Skeletal muscle satellite cell (primary cell): ENCODE results near the gene SLC35D3.
"Not testable (repeated sequence)": the region's sequence is repeated elsewhere in the genome, so short reads cannot be mapped to it uniquely, and the experiment has no call there.

ENCODE experiments used
- H3K27me3 ChIP-seq: 2 replicates; pipeline ENCODE4 v1.7.0; 2013; ENCODE audit warnings: low read length; ENCODE audit not compliant: control insufficient read depth, insufficient read depth
- H3K36me3 ChIP-seq: 2 replicates; pipeline ENCODE4 v1.7.0; 2013; ENCODE audit warnings: mild to moderate bottlenecking, control low read depth, low read length; ENCODE audit not compliant: insufficient read depth
- H3K4me1 ChIP-seq: 2 replicates; pipeline ENCODE4 v1.7.0; 2013; ENCODE audit warnings: low read length; ENCODE audit not compliant: control insufficient read depth, insufficient read depth
- H3K4me2 ChIP-seq: 2 replicates; pipeline ENCODE4 v1.7.0; 2013; ENCODE audit warnings: mild to moderate bottlenecking, low read length
- H3K4me3 ChIP-seq: 2 replicates; pipeline ENCODE4 v1.7.0; 2013; ENCODE audit warnings: low read length
- H3K9ac ChIP-seq: 2 replicates; pipeline ENCODE4 v1.7.0; 2013; ENCODE audit warnings: mild to moderate bottlenecking, low read depth, low read length, moderate library complexity
- H3K9me3 ChIP-seq: replicated peaks from 2 replicates; pipeline ENCODE4 v1.7.0; 2013; ENCODE audit warnings: mild to moderate bottlenecking, control low read depth, low read length

Gene SLC35D3

DNA sequence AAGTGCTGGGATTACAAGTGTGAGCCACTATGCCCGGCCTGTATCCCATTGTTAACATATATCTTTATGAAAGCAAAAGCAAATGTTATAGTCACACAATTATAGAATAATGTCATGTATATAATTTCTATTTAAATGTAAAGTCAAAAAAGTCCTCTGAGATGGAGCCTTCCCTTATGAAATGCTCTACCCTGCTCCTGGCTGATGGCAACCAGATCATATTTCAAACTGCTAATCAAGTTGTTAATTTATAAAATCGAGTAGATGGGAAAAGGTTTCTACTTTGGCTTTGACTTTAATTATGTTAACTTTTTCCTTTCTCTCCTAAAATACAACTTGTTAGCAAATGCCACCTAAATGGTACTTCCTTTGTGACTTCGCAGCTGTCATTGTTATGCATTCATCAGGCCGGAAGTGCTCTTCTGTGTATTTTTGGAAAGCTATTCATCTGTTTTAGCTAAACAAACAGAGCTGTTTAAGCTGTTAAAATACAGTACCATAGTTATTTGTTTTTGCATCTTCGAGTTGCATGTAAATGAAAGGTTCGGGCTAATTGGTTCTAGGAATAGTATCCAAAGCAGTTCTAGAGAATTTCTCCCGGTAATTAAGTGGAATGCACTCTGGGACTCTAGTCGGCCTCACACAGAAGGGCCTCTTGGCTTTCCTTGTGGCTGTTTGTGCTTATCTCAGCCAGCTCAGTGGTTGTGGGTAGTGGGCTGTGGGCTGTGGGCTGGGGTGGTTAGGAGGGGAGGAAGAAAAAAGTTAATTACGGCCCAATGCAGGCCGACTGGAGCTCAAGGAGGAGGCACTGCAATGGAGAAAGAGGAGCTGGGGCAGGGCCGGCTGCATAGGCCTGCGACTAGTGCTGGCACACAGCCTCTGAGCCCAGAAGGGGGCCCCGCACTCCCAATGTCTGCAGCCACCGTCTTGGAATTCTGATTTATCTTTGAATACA, 34.8 kb downstream of the SLC35D3 start:
- Histone ChIP-seq H3K36me3 (no peaks in the 10 kb centered on the region), H3K4me3 (no peak overlapping the region), H3K4me1 (no peaks in the 10 kb centered on the region), H3K4me2 (no peak overlapping the region), H3K9ac (no peak overlapping the region), H3K27me3 (no peaks in the 10 kb centered on the region), H3K9me3 (no peaks in the 10 kb centered on the region)

DNA sequence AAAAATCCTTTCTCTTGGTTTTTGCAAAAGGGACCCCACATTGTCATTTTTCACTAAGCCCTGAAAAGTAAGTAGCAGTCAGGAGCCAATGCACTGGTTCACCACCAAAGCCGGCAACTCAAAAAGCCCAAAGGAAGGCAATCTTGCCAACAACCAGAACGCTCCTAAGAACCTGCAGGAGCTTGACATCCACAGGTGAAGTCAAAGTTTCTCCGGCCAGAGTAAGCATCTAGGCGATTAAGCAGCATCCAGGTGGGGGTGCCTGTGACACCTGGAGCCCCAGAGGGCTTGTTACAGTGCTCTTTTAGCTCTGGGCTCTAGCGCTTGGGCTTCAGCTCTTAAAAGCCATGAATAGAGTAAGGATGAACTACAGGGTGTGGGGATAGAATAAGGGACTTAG, 36.1 kb downstream of the SLC35D3 start:
- H3K4me1 ChIP-seq: no peaks in the 10 kb centered on the region
- H3K4me2 ChIP-seq: no peak overlapping the region
- H3K27me3 ChIP-seq: no peaks in the 10 kb centered on the region
- H3K9me3 ChIP-seq: no peaks in the 10 kb centered on the region
- H3K9ac ChIP-seq: no peak overlapping the region
- no peak overlapping the region for H3K4me3 ChIP-seq
- no peaks in the 10 kb centered on the region for H3K36me3 ChIP-seq

DNA sequence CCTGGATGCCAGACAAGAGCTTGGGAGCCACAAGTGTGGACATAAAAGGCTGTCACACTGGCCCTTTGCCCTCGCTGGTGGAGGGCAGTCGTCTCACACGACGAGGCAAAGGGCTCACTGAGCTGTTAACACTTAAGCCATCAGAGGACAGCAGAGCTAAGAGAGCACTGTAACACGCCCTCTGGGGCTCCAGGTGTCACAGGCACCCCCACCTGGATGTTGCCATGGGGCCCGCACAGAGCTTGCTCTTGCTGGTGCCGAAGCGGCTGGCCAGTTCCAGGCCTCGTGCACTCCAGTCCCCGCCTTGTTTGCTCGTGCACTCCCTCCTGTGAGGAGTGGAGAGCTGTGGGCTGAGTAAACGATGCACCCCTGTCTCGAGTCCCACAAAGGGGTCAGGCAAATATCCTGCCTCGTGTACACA, 37.4 kb downstream of the SLC35D3 start:
- H3K27me3 ChIP-seq: no peaks in the 10 kb centered on the region
- no peak overlapping the region for H3K9ac ChIP-seq
- H3K9me3 ChIP-seq: no peaks in the 10 kb centered on the region
- no peak overlapping the region for H3K4me2 ChIP-seq
- no peaks in the 10 kb centered on the region for H3K36me3 ChIP-seq
- H3K4me1 ChIP-seq: no peaks in the 10 kb centered on the region
- H3K4me3 ChIP-seq: no peak overlapping the region

DNA sequence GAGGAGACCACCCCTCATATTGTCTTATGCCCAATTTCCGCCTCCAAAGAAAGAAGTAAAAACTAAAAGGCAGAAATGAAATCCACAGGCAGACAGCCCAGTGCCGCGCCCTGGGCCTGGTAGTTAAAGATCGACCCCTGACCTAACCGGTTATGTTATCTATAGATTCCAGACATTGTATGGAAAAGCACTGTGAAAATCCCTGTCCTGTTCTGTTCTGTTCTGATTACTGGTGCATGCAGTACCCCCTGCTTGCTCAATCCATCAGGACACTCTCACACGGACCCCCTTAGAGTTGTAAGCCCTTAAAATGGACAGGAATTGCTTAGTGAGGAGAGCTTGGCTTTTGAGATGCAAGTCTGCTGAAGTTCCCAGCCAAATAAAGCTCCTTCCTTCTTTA, 37.8 kb downstream of the SLC35D3 start:
- H3K36me3 ChIP-seq, H3K4me1 ChIP-seq, H3K27me3 ChIP-seq, H3K9me3 ChIP-seq, H3K4me2 ChIP-seq, H3K4me3 ChIP-seq, H3K9ac ChIP-seq: not testable (repeated sequence)

DNA sequence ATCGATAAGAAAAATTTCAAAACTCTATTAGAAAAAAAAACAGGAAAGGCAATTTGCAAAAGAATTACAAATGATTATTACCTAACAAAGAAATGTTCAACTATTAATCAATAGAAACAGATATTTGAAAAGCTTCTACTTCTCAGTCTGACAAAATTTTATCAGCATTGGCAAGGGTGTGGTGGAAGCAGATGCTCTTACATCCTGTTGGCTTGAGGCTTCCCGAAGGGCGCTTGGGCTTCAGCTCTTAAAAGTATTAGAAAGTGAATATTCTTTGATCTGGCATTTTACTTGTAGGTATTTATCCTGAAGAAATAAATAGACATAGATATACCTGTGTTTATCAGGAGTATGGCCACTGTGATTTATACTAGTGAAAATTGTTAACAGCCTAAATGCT, 38.7 kb downstream of the SLC35D3 start:
- no peak overlapping the region for H3K4me3 ChIP-seq
- no peaks in the 10 kb centered on the region for H3K36me3 ChIP-seq
- H3K9me3 ChIP-seq: no peaks in the 10 kb centered on the region
- H3K4me1 ChIP-seq: no peaks in the 10 kb centered on the region
- H3K9ac ChIP-seq: no peak overlapping the region
- H3K4me2 ChIP-seq: no peak overlapping the region
- no peaks in the 10 kb centered on the region for H3K27me3 ChIP-seq

DNA sequence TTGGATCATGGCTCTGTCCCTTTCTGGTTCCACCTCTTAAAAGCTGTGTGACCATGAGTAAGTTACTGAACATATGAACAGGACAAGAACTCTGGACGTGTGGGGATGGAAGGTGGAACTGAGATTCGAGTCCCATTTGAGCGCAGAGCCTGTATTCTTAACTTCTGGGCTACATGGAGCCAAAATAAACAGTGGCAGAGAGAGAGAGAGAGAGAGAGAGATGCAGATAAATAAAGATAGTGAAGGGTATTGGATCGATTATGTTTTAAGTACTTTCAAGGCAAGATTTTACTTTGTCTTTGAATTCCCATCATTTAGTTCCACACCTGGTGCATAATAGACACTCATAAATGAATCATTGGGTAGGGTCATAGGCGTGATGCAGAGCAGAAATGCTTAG, 39.7 kb downstream of the SLC35D3 start:
- Histone ChIP-seq H3K4me1 (no peaks in the 10 kb centered on the region), H3K36me3 (no peaks in the 10 kb centered on the region), H3K4me2 (no peak overlapping the region), H3K4me3 (no peak overlapping the region), H3K9ac (no peak overlapping the region), H3K27me3 (no peaks in the 10 kb centered on the region), H3K9me3 (no peaks in the 10 kb centered on the region)

DNA sequence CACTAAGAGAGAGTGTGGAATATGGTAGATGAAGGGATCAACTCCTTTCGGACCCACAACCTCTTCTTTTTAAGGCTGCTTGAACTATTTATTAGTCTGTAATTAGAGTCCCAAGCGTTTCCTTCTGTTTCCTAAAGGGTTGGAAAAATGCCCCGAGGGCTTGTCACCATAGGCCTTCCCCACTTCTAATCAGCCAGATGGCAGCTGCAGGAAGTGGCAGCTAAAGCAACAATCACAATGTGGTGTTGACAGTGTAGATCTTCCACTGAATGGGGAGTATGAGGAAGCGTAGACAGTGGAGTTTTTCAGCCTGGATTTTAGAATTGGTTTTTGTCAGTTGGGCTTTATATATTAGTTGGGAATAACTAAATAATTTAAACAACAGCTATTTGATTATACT, 40.6 kb downstream of the SLC35D3 start:
- Histone ChIP-seq H3K4me3 (no peak overlapping the region), H3K9ac (no peak overlapping the region), H3K4me1 (no peaks in the 10 kb centered on the region), H3K27me3 (no peaks in the 10 kb centered on the region), H3K36me3 (no peaks in the 10 kb centered on the region), H3K4me2 (no peak overlapping the region), H3K9me3 (no peaks in the 10 kb centered on the region)

DNA sequence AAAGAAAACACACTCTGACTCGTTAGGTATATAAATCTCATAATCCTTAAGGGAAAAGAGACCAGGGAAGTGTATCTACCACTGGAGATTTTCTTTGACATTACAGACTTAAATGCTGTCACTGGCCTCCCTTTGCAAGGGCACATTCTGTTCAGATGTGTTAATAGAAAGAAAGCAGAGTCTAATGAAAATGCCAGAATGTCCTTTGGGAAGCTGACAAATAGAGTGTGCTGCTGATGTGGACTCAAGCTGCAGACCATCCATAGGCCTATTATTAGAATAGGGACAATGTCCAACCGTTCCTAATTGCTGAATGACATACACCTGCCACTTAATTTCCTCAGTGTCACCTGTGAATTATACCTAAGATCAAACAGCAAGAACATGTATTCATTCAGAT, 41.2 kb downstream of the SLC35D3 start:
- Histone ChIP-seq H3K4me2 (no peak overlapping the region), H3K4me1 (no peaks in the 10 kb centered on the region), H3K9ac (no peak overlapping the region), H3K9me3 (no peaks in the 10 kb centered on the region), H3K4me3 (no peak overlapping the region), H3K27me3 (no peaks in the 10 kb centered on the region), H3K36me3 (no peaks in the 10 kb centered on the region)

DNA sequence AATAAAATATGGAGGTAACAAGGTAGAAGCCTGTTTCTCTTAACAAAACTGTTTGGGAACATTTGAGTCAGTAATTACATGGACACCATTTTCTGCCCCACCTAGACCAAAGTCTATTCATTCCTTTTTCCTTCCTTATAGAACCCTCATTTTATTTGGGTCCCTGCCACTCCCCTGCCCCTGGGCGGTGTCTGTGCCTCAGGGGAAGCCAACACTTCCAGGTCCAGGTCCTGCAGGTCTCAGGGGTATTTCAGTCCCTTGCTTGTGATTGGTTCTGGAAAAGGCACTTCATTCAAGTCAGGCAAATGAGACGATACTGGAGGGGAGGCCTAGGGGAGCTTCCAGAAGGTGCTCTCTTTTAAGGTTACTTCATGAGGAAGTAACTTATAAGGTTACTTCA, 42.3 kb downstream of the SLC35D3 start:
- no peaks in the 10 kb centered on the region for H3K27me3 ChIP-seq
- no peaks in the 10 kb centered on the region for H3K36me3 ChIP-seq
- H3K4me1 ChIP-seq: no peaks in the 10 kb centered on the region
- no peak overlapping the region for H3K4me3 ChIP-seq
- H3K9ac ChIP-seq: no peak overlapping the region
- no peak overlapping the region for H3K4me2 ChIP-seq
- H3K9me3 ChIP-seq: no peaks in the 10 kb centered on the region

DNA sequence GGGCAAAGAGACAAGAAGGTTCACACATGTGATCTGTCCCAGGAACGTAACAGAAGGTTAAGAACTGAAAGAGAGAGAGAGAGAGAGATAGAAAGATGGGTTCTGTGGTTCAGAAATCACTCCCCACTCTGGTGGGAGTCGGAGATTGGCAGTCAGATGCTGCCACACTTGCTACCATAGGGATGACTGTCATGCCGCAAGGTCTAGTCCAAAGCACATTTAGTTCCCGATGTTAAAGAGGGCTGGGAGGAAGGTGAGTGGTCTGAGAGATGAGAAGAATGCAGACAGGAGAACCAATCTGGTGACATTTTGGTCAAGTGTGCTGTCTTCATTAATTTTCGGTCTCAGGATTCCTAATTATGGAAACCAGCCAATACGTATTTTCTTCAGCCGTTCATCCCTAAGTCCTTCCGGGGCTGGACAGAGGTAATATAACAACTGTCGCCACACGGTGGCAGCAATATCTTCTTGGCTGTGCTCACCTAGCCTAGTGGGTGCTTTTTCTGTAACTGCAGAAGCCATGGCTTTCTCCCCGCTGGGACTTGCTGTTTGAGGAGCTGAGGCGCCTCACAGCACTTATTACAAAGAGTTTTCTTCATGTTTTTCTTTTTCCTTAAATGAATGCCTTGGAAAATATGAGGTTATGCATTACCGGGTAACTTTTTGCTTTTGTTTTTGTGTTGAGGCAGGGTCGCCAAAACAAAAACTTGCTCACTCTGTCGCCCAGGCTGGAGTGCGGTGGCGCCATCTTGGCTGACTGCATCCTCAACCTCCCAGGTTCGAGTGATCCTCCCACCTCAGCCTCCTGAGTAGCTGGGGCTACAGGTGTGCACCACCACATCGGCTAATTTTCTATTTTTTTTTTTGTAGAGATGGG, 46.0 kb downstream of the SLC35D3 start:
- no peak overlapping the region for H3K4me2 ChIP-seq
- H3K36me3 ChIP-seq: no peaks in the 10 kb centered on the region
- no peaks in the 10 kb centered on the region for H3K9me3 ChIP-seq
- H3K4me1 ChIP-seq: no peaks in the 10 kb centered on the region
- no peak overlapping the region for H3K9ac ChIP-seq
- H3K27me3 ChIP-seq: no peaks in the 10 kb centered on the region
- H3K4me3 ChIP-seq: no peak overlapping the region

DNA sequence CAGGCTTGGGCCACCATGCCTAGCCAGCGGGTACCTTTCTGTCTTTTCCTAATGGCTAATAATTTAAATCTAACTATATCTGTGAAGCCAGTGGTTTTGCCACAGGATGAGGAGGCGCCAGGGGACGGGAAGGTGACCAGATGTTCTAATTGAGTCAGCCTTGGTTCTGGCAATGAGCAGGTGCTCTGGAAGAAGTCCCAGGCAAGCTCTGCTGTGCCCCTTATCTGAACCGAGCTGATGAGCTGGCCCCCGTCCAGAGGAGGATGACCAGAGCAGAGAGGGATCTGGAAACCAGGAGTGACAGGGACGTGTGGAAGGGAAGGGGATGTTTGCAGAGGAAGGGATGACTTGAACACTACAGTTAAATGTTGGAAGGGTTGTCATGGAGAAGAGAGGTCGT, 46.7 kb downstream of the SLC35D3 start:
- no peak overlapping the region for H3K4me2 ChIP-seq

More for the DNA sequence above, 46.7 kb downstream of the SLC35D3 start:
- no peaks in the 10 kb centered on the region for H3K27me3 ChIP-seq
- no peak overlapping the region for H3K9ac ChIP-seq
- no peak overlapping the region for H3K4me3 ChIP-seq
- H3K4me1 ChIP-seq: no peaks in the 10 kb centered on the region
- no peaks in the 10 kb centered on the region for H3K36me3 ChIP-seq
- no peaks in the 10 kb centered on the region for H3K9me3 ChIP-seq
